Forelimb muscle (tissue), 1 donor: ENCODE results near the gene PACSIN2. TPM values are rescaled to one million over a fixed set of nuclear protein-coding genes. Genes with fewer than 3 reads are reported as not detected.
A peak's percentile ranks its signal among the peaks of the same experiment; 100 is the strongest.
"Not testable (repeated sequence)": the region's sequence is repeated elsewhere in the genome, so short reads cannot be mapped to it uniquely, and the experiment has no call there.

Source experiments
- DNase-seq: peaks from one replicate; pipeline ENCODE4 v3.0.0-alpha.2; 2013; ENCODE audit warnings: low read depth
- polyA plus RNA-seq: library from polyadenylated mRNA; unstranded; fragments of 120-200 nt; gene quantifications from one replicate; pipeline ENCODE4 v1.2.1, GENCODE V29; 2013; ENCODE audit not compliant: insufficient read length

The PACSIN2 gene
- polyA plus RNA-seq, 1 donor = 28.3 TPM

DNA sequence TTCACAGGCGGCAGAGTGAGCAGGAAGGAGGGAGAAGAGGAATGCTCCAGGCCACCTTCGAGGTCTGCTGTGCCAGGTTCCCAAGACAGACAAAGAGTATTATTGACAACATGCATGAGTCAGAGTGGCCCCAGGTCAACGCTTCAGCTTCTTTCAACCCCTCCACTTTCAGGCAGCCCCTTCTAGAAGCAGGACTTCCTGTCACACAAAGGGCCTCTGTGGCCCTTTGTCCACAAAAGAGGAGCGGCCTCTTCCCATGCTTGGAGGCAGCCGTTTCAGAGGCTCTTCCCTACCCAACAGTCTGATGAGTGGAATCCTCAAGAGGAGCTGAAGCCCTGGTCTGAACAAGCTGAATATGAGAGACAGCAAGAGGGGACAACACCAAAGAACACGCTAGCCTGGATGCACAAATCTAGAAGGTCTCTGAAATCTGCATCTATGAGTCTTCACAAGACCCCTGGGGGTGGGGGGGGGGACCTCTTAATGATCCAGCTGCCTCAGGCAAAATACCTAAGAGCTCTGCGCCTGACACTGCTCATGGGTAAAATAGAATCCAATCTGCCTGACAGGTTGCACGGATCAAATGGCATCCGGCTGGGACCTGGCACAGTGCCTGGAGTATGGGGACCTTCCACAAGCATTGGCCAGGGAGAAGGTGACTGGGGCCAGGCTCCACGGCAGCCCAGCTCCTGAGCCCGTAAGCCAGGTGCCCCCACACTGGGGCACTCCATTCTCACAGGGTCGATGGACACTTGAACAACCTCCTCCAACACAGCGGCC, 67.5 kb downstream of the PACSIN2 start:
- DNase-seq = no peak

DNA sequence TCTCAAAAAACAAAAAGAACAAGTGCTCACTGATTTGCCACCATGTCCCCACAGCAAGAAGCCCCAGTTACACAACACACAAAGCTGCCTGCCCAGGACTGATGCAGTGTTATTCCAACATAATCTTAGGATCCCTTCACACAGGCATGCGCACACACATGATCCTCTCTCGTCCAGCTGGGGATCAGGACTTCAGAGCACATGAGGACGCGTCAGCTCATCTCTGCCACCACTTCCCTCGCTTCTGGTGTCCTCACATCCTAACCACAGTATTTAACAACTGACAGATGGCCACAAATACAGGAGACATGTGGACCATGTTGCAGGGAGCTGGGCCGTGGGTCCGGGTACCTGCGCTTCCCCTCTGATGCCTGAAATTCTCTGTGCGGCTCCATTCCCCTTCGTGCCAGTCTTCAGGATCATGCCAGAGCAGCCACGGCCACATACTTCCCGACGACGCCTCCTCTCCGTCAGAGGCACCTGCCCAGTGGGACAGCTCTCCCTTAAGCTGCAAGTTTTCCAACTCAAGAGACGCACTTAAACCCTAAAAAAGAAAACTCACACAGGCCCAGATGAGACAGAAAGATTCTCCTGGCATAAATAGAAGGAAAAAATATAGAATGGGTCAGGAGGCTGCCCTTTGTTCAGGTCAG, 68.3 kb downstream of the PACSIN2 start:
- DNase-seq = no peak

DNA sequence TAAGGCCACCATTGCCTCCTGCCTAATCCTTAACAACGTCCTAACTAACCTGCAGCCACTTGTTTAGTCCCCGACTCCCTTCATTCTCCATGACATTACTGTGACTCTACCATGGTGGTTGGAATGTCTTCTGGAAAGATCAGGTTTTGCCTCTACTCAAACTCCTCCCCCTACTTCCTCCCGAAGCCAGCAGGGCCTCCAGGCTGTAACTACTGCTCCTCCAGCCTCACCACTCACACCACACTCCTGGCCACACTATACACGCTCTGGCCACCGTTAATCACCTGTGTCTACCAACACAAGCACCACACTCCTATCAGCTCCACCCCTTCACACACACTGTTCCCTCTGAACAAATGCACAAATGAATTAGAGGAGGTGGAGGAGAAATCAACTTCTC, 69.2 kb downstream of the PACSIN2 start:
- DNase-seq = no peak

DNA sequence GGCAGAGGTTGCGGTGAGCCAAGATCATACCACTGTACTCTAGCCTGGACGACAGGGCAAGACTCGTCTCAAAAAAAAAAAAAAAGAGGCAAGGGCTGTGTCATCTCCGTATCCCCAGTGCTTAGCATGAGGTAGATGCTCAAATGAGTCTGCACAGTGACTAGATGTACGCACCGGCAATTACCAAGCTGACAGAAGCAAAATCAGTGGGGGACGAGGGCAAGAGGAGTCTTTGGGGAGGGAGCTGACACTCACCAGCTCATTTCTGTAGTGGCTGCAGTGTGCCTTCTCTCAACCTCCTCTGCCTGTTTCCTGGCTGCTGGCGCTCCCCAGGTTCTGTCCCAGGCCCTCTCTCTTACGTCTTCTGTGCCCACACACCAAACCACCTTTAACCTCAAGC, 69.9 kb downstream of the PACSIN2 start:
- DNase-seq = no peak

DNA sequence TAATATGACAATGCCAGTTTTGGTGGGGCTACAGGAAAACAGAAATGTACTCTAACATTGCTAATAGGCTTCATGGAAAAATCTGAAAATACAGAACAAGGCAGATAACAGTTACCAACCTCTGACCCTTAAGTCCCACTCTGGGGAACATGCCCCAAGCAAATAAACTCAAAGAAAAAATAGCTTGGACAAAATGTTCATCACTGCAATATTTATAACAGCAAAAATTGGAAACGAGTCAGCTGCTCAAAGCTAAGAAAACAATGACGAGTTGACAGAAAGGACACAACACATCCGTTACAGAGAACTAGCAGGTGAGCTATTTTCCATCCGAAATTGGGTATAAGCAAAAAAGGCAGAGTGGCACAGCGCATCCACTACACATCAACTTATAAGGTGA, 70.5 kb downstream of the PACSIN2 start:
- no peak for DNase-seq

DNA sequence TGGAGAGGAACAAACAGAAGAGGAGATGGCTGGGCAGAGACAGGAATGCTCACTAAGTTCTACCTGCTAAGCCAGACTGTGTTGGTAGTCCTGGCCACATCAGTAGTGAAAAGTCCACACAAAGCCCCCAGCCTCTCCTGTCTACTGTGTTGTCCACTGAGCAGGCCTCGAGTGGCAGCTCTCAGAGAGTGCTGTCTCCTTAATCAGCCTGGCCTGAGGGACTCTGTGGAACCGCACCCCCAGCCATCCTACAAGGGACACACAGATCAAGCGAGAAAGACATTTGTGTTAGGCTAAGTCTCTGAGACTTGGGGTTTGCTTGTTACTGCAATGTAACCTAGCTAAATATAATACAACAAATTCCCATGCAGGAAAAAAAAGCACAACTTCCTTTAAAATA, 71.0 kb downstream of the PACSIN2 start:
- no peak for DNase-seq

DNA sequence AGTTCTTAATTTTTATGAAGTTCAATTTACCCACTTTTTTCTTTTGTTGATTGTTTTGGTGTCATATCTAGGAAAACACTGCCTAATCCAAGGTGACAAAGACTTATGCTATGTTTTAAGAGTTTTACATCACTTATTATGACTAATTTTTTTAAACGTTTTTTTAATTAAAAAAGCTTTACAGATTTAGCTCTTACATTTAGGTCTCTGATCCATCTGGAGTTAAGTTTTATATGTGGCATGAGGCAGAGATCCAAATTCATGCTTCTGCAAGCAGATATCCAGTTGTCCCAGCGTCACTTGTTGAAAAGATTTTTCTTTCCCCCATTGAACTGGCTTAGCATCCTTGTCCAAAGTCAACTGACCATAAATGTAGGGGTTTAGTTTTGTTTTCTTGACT, 72.6 kb downstream of the PACSIN2 start:
- no peak for DNase-seq

DNA sequence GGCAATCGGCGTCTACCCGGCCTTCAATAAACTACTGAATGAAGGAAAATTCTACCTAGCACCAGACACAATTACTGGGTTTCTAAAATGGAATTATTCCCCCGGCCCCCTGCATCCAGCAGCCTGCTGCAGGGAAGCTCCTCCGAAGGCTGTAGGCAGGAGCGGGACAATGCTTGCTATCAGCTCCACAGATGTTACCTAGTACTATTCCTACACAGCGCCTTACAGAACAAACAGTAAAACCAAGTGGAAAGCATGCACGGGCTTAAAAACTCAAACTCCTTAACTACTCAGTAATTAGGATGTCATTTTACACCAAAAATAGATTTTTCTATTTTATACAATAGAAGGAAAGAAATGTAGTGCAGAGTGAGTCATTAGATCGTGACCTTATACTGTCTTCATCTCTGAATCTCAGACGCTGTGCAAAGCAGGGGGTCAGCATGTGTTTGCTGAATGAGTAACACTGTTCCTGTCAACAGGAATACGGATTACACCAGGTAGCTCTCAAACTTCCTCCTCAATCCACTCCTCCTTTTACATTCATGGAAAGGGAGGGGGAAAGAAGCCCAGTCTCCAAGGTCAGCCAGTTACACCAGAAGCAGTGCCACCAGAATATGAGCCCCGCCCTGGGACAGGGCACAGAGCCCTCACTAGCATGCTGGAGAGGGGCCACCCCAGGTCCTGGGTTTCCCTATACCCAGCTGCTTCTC, 74.9 kb downstream of the PACSIN2 start:
- DNase-seq = no peak

DNA sequence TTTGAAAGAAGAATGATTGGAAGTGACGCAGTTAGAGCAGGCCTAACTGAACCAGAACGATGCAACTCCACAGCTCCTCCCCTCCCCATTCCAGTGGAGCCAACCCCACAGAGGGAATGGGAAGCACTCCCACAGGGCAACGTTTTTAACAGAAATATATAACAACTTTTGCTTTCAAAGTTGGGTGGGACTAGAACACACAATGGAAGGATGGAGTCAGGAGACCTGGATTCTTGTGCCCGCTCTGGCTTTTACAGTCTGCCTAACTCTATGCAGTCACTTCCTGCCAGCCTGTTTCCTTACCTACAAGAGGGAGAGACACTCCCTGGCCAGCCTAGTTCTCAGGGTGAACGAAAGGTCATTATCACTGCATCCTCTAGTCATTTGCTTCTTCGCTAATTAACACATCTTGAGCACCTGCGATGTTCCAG, 75.5 kb downstream of the PACSIN2 start:
- no peak for DNase-seq

DNA sequence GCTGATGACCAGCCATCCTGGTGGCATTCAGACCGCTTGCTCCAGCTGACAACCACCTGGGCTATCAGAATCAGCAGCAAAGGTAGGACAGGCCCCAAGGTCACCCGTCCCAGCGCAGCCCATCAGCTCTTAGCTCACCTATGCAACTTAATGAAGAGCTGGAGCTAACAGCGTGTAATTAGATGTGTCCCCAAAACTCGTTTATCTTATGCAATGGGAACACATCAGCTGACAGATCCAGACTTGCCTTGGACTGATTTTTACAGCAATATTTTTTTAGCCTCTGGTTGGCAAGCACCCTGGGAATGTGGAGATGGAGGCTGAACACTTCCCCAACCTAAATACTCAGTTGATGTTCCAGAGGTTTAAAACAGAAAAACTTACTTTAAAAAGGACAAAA, 76.0 kb downstream of the PACSIN2 start:
- DNase-seq = no peak

DNA sequence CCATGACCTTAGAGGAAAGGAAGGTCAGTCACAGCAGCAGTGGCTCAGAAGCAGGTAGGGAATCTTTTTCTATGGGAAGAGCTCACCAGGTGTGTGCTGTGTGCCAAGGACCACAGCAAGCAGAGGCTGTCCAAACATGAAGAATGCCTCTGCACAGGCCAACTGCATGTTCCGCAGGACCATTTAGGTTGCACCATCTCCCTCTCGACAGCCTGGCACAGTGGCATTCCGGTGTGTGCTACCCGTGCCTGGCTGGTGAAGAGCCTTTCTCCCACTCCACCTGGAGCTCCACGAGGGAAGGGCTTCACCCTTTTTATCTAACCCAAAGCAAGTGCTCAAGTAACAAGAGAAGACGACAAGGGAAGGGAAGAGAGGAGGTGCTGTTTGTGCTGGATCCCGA, 76.5 kb downstream of the PACSIN2 start:
- DNase-seq = no peak

DNA sequence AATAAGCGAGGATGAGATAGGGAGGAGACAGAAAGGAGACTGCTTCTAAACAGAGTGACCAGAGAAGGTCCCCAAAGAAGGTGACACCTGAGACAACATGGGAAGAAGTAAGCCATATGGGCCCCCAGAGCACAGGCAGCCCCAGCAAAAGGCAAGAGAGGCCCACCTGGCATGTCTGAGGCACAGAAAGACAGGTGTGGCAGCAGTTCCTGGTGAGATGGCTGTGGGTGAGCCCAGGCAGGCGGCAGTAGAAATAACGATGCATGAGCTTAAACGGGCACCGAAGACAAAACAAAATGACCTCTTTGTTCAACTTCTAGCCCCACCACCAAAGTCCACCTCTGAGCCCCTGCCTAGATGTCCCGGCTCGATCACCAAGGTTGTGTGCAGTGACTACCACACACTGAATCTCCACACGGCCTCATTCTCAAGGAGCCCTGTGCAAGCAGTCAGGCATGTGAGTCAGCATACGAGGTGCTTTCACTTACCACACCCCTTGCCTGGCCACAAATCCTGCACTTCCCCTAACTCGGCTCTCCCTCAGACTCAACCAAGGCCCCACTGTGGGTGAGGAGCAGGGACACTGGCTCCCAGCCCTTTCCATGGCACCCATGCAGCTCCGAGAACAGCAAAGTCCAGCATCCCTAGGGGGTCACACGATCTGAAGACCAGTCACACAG, 77.6 kb downstream of the PACSIN2 start:
- DNase-seq = no peak

DNA sequence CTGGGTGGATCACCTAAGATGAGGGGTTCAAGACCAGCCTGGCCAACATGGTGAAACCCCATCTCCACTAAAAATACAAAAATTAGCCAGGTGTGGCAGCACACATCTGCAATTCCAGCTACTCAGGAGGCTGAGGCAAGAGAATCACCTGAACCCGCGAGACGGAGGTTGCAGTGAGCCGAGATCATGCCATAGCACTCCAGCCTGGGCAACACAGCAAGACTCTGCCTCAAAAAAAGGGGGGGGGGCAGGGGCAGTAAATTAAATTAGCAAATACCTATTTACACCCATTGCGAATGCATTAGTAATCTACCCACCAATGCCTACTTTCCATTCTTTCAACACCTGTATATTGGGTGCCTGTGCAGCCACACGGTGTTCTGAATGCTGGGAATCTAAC, 78.3 kb downstream of the PACSIN2 start:
- not testable (repeated sequence) for DNase-seq

DNA sequence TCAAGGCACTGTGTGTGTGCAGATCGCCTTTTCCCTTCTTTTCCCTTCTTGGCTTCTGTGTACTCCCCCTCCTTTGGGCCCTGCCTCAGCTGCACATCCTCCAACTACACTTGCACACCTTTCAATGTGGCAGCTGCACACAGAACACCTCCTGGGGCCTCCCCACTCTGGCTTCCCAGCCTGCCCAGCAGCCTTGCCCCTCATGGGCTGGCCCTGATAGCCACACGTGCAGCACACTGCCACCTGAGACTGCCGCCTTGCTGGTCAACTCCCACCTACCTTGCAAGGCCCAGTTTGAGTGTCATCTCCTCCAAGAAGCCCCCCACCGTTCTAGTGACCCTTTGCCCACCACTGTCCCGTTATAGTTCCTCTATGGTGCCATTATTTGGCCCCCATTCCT, 80.6 kb downstream of the PACSIN2 start:
- DNase-seq = no peak

DNA sequence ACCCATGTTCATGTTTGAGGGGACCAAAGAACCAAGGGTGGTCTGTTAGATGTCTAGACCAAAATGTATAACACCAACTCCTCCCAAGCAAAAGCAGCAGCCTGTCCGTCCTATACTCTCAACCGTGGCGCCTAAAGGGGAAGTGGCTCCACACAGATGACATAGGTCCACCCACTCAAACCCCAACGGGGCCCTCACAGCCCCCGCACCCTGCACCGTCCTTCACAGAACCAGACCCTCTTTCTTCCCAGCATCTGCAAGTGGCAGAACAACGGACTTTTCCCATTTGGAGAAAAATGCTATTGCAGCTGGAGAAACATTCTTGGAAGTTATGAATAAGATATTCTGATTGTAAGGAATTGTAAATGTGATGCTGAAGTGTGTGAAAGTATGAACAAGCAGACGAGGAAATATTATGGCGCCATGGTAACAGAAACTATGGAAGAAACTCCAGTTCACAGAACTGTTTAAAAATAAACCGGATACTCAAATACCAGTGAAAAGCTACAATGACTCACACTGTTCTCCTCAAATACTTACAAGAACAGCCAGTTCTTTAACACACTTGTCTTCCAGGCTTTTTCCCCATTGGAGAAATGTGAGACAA, 81.4 kb downstream of the PACSIN2 start:
- DNase-seq = peak; percentile 85

DNA sequence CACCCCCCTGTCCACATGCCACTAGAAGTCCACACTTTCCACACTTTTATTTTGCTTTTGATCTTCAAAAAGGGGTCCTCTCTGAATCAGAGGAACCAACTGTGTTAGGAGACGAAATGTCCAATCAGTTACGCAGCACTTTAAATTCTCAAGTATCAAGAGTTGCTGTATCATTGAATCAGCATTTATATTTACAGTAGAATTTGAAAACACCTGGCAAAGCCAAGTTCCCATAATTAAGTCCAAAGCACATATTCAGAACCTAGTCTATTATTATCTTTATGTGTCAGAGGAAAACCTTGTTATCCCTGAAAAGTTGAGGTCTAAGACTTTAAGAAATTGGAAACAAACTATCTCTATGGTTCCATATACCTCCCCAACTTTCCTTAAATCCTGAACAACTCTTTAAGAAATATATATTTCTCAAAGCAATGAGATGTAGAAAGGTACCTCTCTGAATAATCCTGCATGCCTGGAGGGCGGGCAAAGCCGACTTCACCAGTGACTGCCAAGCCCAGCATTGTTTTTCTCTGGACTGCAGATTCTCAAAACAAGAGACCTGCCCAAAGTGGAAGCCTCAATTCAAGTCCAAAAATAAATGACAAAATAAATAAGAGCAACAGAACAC, 82.0 kb downstream of the PACSIN2 start:
- DNase-seq = no peak

DNA sequence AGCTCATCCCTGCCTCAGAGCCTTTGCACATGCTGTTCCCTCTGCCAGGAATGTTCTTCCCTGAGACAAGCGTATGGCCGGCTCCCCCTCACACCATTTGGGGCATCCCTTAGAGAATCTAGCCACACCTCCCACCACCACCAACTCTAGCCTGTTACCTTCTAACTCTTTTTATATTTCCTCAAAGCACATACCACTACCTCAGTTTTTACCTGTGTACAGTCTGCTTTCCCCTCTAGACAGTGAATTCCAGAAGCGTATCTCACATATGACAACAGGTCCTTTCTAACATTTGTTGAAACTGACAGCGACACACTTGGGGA, 82.8 kb downstream of the PACSIN2 start:
- DNase-seq = no peak

DNA sequence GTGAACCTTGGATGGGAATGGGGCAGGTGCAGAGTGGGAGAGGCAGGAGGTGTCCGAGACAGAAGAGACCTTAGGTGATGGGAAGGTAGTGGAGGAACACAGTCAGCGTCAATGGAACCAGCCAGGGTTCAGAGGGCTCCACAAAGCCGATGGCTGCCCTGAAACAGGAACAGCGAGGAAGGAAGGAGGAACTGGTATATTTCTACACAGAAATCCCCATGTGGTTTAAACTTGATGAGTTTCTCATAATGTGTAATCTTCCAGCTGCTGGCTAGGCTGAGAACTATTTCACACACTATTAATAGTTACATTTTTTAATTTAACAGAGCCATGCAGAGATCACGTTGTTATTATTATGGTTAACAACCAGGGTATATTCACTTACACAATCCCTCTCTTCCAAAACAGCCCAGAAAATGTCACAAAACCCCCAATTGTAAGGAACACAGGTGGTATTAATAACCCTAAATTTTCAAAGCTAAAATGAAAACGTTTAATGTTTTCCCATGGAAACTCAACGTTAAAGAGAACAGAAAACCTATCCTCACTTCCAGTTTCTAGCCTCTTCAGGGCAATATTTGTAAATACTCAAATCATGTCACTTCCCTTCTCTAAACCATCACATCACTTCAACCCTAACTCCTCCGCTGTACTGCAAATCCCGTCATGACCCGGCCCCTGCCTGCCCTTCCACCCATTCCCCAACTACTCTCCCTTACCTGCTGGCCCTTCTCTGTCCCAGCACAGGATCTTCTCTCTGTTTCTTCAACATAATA, 83.3 kb downstream of the PACSIN2 start:
- no peak for DNase-seq

DNA sequence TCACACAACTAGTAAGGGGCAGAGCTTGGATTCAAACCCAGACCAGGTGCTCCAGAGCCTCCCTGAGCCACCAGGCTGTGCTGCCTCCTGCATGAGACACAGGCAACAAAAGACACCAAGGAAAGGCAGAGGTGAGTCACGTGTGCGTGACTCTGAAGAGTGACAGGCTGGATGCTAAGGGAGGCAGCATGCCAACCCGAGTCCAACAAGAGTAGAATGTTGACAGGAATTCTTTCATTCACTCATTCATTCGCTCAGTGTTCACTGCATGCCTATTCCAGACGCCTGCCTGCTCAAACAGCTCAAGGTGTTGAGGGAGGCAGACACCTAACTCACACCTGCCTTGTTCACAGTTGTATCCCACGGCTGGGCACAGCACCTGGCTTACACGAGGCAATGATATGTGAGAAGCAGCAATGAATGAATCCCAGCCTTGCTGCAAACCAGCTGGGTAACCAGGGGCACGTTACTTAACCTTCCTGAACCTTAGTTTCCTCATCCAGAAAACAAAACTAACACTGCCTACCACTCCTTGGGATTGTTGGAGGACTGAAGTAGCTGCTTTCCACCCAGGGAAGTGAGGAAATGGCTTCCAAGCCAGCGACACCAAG, 84.0 kb downstream of the PACSIN2 start:
- DNase-seq = no peak

DNA sequence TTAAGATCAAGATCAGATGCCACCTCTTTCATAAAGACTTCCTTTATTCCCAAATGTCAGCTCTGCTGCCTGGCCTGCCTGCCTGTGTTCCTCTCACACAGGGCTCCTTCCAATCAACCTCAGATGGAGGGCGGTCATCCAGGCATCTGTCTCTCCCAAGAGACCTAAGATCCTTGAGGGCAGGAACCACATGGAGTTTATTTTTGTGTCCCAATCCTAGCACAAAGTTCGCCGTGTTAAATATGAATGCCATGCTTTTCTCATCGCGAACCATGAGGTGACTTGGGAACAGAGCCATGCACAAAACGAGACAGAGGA, 85.2 kb downstream of the PACSIN2 start:
- no peak for DNase-seq
